ENCODE data around the gene PEX3. TPM values are rescaled to one million over a fixed set of nuclear protein-coding genes. Genes with fewer than 3 reads are reported as not detected.

The PEX3 gene
- total RNA-seq, 4 donors from 2014 or later = 9.8 to 18.2 (median 12.3) TPM

- Histone ChIP-seq H3K4me1 (no peaks in the 10 kb centered on the region), H3K36me3 (no peaks in the 10 kb centered on the region), H3K4me3 (no peak overlapping the region), H3K27ac (no peak overlapping the region), H3K9me3 (no peaks in the 10 kb centered on the region), H3K27me3 (no peaks in the 10 kb centered on the region)
- intact Hi-C loops (cut with DNase I; ENCODE audit: low total_unique reads) = no loop called here
- in situ Hi-C loops (cut with MboI; ENCODE audit: low sequenced_read_pairs in 4 of 4) = no loop called here
- DNase-seq (no peak), ATAC-seq (no peak)
- TF ChIP-seq CTCF (IDR thresholded peaks at IDR 0.05 in 4 of 5, conservative IDR thresholded peaks at IDR 0.05 in 1 of 5) (no peak), POLR2A (IDR thresholded peaks at IDR 0.05) (no peak)
Measured at GRCh38 chr6:143516690-143517446, 66.3 kb downstream of the PEX3 start.

GRCh38 chr6:143517447-143517773, 66.8 kb downstream of the PEX3 start:
- in situ Hi-C loops (cut with MboI; ENCODE audit: low sequenced_read_pairs in 4 of 4) (no loop called here), intact Hi-C loops (cut with DNase I; ENCODE audit: low total_unique reads) (no loop called here)
- no peaks in the 10 kb centered on the region for H3K9me3 ChIP-seq
- no peaks in the 10 kb centered on the region for H3K27me3 ChIP-seq
- no peak for DNase-seq
- TF ChIP-seq POLR2A (IDR thresholded peaks at IDR 0.05) = no peak
- no peak for TF ChIP-seq CTCF (IDR thresholded peaks at IDR 0.05 in 4 of 5, conservative IDR thresholded peaks at IDR 0.05 in 1 of 5)
- no peak for ATAC-seq
- no peaks in the 10 kb centered on the region for H3K36me3 ChIP-seq
- no peak overlapping the region for H3K27ac ChIP-seq
- no peak overlapping the region for H3K4me3 ChIP-seq
- H3K4me1 ChIP-seq = no peaks in the 10 kb centered on the region

DNA sequence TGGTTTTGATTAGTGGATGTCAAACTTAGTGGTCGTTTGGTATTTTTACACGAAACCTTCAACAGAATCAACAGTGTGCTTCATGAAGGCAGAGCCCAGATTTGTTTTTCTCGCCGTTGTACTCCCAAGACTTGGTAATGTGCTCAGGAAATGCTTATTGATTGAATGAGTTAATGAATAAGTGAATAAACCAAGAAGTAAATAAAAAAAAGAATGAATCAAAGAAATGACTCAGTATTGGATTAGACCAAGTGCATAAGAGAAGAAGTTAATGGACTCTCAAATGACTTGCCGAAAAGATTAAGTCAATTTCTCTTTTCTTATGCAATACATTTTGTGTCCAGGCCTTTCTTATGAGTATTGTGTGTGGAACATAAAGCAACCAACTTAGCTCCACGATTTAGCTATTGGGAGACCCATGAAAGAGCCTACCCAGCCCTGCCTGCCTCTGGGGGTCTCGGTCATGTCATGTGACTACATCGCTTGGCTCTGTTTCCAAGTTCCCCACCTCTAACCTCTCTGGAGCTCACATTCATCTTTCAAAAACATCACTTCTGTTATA, 71.5 kb downstream of the PEX3 start:
- intact Hi-C loops (cut with DNase I; ENCODE audit: low total_unique reads) = no loop called here
- Histone ChIP-seq H3K27ac (no peak overlapping the region), H3K27me3 (no peaks in the 10 kb centered on the region), H3K36me3 (no peaks in the 10 kb centered on the region), H3K4me1 (no peaks in the 10 kb centered on the region), H3K9me3 (no peaks in the 10 kb centered on the region), H3K4me3 (no peak overlapping the region)
- in situ Hi-C loops (cut with MboI; ENCODE audit: low sequenced_read_pairs in 4 of 4) = no loop called here
- no peak for ATAC-seq
- no peak for TF ChIP-seq POLR2A (IDR thresholded peaks at IDR 0.05)
- TF ChIP-seq CTCF (IDR thresholded peaks at IDR 0.05 in 4 of 5, conservative IDR thresholded peaks at IDR 0.05 in 1 of 5) = no peak
- DNase-seq = no peak

DNA sequence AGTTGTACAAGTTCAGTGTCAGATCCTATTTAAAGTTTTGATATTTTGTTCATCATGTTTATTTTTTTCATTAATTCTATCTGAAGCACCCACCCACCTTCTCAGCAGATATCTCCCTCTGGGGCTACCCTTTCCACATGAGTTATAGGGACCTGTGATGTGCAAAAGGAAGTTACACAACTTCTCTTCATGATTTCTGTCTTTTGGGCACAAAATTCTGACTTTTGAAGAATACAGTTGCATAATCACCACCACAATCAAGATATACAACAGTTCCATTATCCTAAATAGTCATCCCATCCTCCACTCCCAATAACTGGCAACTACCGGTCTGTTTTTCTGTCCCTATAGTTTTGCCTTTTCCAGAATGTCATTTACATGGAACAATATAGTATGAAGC, 74.8 kb downstream of the PEX3 start:
- Histone ChIP-seq H3K9me3 (no peaks in the 10 kb centered on the region), H3K4me3 (no peak overlapping the region), H3K4me1 (no peaks in the 10 kb centered on the region), H3K36me3 (no peaks in the 10 kb centered on the region), H3K27ac (no peak overlapping the region), H3K27me3 (no peaks in the 10 kb centered on the region)
- ATAC-seq (no peak), DNase-seq (no peak)
- in situ Hi-C loops (cut with MboI; ENCODE audit: low sequenced_read_pairs in 4 of 4) (no loop called here), intact Hi-C loops (cut with DNase I; ENCODE audit: low total_unique reads) (no loop called here)
- TF ChIP-seq CTCF (IDR thresholded peaks at IDR 0.05 in 4 of 5, conservative IDR thresholded peaks at IDR 0.05 in 1 of 5) = no peak
- no peak for TF ChIP-seq POLR2A (IDR thresholded peaks at IDR 0.05)

Data from gastrocnemius medialis (tissue), 4 donors.